K562 (cell line): ENCODE data around the gene RPS6KA4. TPM values are rescaled to one million over a fixed set of nuclear protein-coding genes. Genes with fewer than 3 reads are reported as not detected.

Source experiments
- ATAC-seq: fragments of 200-7000 bp; cut with Tn5 transposase; 3 replicates; pipeline ENCODE4 v1.9.1; 2020; ENCODE audit warnings: moderate library complexity
- BruUV-seq: library from RNA; stranded (reverse); fragments of 400-500 nt; replicated peaks from 2 replicates; lab custom pipeline; 2021; lab: Mats Ljungman, UMichigan
- CTCF ChIA-PET: fragments of 300-600 bp; formaldehyde crosslinking; extraction: SDS; loops from one replicate; lab custom pipeline; 2021; ENCODE audit warnings: low intra/inter-chr PET ratio; lab: Yijun Ruan, JAX
- POLR2A ChIA-PET: fragments of 300-600, 350-650 bp; sonication (Branson Sonifier 250); formaldehyde crosslinking; extraction: SDS; loops from one replicate; lab custom pipeline; 2021; ENCODE audit warnings: antibody characterized with exemption, inconsistent platforms; lab: Yijun Ruan, JAX
- DNase-seq, 4 experiments: peaks; one replicate each; pipeline versions ENCODE4 v3.0.0 to v3.0.0-alpha.2; 2011 to 2018; ENCODE audit warnings: low spot score in 3 of 4, mixed read lengths in 3 of 4; ENCODE audit errors: extremely low read depth in 1 of 4
- FAIRE-seq: peaks from 2 replicates; lab custom pipeline; 2011; peaks lifted over from hg19 to GRCh38; lab: Jason Lieb, UNC
- H2AFZ ChIP-seq: 2 replicates; pipeline ENCODE4 v1.6.0; 2011; ENCODE audit warnings: low read depth, low read length, control low read depth, inconsistent platforms
- H3K27ac ChIP-seq: fragments of 200-600 bp; 3 replicates; pipeline ENCODE4 v1.8.0; 2011; ENCODE audit warnings: low read depth, mild to moderate bottlenecking, control low read depth, inconsistent platforms, low read length, moderate library complexity, mixed read lengths; ENCODE audit errors: extremely low read depth
- H3K27me3 ChIP-seq, 2 experiments: fragments of 300-600 bp in 1 of 2; 2 replicates in 1 of 2; 3 replicates in 1 of 2; pipeline versions ENCODE4 v1.6.0 to v1.8.0; 2011; ENCODE audit warnings: inconsistent platforms in 2 of 2, low read length in 2 of 2, mild to moderate bottlenecking in 1 of 2, mixed read lengths in 1 of 2, moderate library complexity in 1 of 2; ENCODE audit not compliant: control insufficient read depth in 2 of 2, insufficient read depth in 2 of 2
- H3K36me3 ChIP-seq: fragments of 300-600 bp; 3 replicates; pipeline ENCODE4 v1.8.0; 2011; ENCODE audit warnings: mild to moderate bottlenecking, low read length, inconsistent platforms; ENCODE audit not compliant: control insufficient read depth, insufficient read depth
- H3K4me1 ChIP-seq, 2 experiments: fragments of 200-600 bp in 1 of 2; replicated peaks in 1 of 2; 2 replicates in 1 of 2; 3 replicates in 1 of 2; pipeline versions ENCODE4 v1.5.1 to v1.8.0; 2011; ENCODE audit warnings: inconsistent platforms in 2 of 2, low read length in 2 of 2, mild to moderate bottlenecking in 1 of 2, mixed read lengths in 1 of 2, moderate library complexity in 1 of 2; ENCODE audit not compliant: control insufficient read depth in 2 of 2, insufficient read depth in 2 of 2
- H3K4me2 ChIP-seq: 2 replicates; pipeline ENCODE4 v1.6.1; 2011; ENCODE audit warnings: low read length, control low read depth, inconsistent platforms, mixed read lengths; ENCODE audit not compliant: insufficient read depth
- H3K4me3 ChIP-seq: fragments of 200-600 bp; sonication (generic), shearing (Covaris generic); 2 replicates; pipeline ENCODE4 v1.5.1; 2016; ENCODE audit warnings: control low read depth, inconsistent platforms
- H3K79me2 ChIP-seq: fragments of 200-600 bp; 3 replicates; pipeline ENCODE4 v1.8.0; 2011; ENCODE audit warnings: low read length, inconsistent platforms; ENCODE audit not compliant: control insufficient read depth, insufficient read depth
- H3K9ac ChIP-seq, 2 experiments: 2 replicates each; pipeline versions ENCODE4 v1.6.0 to v1.6.1; 2011; ENCODE audit warnings: low read depth in 2 of 2, low read length in 2 of 2, control low read depth in 1 of 2, inconsistent platforms in 1 of 2, mild to moderate bottlenecking in 1 of 2, mixed read lengths in 1 of 2; ENCODE audit not compliant: insufficient read depth in 1 of 2
- H3K9me1 ChIP-seq: one replicate; pipeline ENCODE4 v1.6.0; 2011; ENCODE audit warnings: inconsistent platforms, mild to moderate bottlenecking, low read length, moderate library complexity; ENCODE audit not compliant: control insufficient read depth, insufficient read depth
- H3K9me3 ChIP-seq: replicated peaks from 2 replicates; pipeline ENCODE4 v1.5.1; 2011; ENCODE audit warnings: low read depth, low read length, inconsistent platforms; ENCODE audit not compliant: control insufficient read depth, insufficient read depth
- H4K20me1 ChIP-seq: replicated peaks from 2 replicates; pipeline ENCODE4 v1.6.1; 2011; ENCODE audit warnings: low read length, inconsistent platforms, mixed read lengths; ENCODE audit not compliant: control insufficient read depth, insufficient read depth
- GABPB1 ChIP-seq: sonication (generic); formaldehyde crosslinking; IDR thresholded peaks from 2 replicates; pipeline ENCODE4 v1.8.0; 2022; ENCODE audit warnings: mild to moderate bottlenecking, missing genetic modification reagents
- KAT7 ChIP-seq: sonication (generic); formaldehyde crosslinking; IDR thresholded peaks from 2 replicates; pipeline ENCODE4 v1.8.0; 2022; ENCODE audit warnings: missing genetic modification reagents, mild to moderate bottlenecking, borderline replicate concordance
- SPI1 ChIP-seq: IDR thresholded peaks from 2 replicates; pipeline ENCODE4 v1.6.1; 2011; ENCODE audit warnings: low read depth, low read length, control low read depth, borderline replicate concordance
- ZKSCAN1 ChIP-seq: fragments of 150-350 bp; IDR thresholded peaks from 2 replicates; pipeline ENCODE4 v1.6.1; 2016; ENCODE audit warnings: low read depth, low read length
- WGBS: fragments of 100-300 bp; shearing (Covaris generic); methylation state at CpG from one replicate; pipeline ENCODE4 v1.1.6; 2016; ENCODE audit warnings: low coverage, mixed read lengths; ENCODE audit not compliant: insufficient coverage; ENCODE audit errors: missing lambda C conversion rate; 5-methylcytosine and 5-hydroxymethylcytosine counted together
- in situ Hi-C: fragments of 300-500 bp; cut with MboI; formaldehyde crosslinking; loops from 4 replicates; pipeline ENCODE4 v1.15.0; 2018; ENCODE audit warnings: inconsistent platforms, mixed read lengths
- intact Hi-C: fragments of 100-400 bp; cut with micrococcal nuclease; formaldehyde crosslinking; loops from 2 replicates; pipeline ENCODE4 v1.14.2; 2022
- polyA plus RNA-seq, 8 experiments: library from polyadenylated mRNA; depleted of rRNA in 4 of 8; stranded (reverse) in 5 of 8; unstranded in 3 of 8; fragments of >200 nt; fragmentation: Nextera tagmentation in 2 of 8; fragmentation: Illumina TruSeq in 1 of 8; extraction: Ambion mirVana in 2 of 8; extraction: Trizol in 1 of 8; gene quantifications; 2 replicates each; pipeline versions ENCODE4 v1.2.1 to v1.2.3, GENCODE V29; 2011 to 2014; ENCODE audit warnings: inconsistent platforms in 1 of 8, missing spikeins in 1 of 8
- total RNA-seq, 7 experiments: library from RNA; depleted of rRNA in 6 of 7; stranded (reverse); fragments of >200 nt in 6 of 7; fragmentation: Illumina TruSeq in 2 of 7; extraction: Trizol in 2 of 7; gene quantifications; 2 replicates each; pipeline versions ENCODE4 v1.2.1 to v1.2.3, GENCODE V29; 2011 to 2021; ENCODE audit warnings: low replicate concordance in 1 of 7

RPS6KA4 gene
- total and polyA plus RNA-seq, 9 of the 15 experiments (the other 6 are each of a cell fraction or from before 2014, with no cell fraction given) = 0.15 to 23.8 (median 9.8) TPM

DNA sequence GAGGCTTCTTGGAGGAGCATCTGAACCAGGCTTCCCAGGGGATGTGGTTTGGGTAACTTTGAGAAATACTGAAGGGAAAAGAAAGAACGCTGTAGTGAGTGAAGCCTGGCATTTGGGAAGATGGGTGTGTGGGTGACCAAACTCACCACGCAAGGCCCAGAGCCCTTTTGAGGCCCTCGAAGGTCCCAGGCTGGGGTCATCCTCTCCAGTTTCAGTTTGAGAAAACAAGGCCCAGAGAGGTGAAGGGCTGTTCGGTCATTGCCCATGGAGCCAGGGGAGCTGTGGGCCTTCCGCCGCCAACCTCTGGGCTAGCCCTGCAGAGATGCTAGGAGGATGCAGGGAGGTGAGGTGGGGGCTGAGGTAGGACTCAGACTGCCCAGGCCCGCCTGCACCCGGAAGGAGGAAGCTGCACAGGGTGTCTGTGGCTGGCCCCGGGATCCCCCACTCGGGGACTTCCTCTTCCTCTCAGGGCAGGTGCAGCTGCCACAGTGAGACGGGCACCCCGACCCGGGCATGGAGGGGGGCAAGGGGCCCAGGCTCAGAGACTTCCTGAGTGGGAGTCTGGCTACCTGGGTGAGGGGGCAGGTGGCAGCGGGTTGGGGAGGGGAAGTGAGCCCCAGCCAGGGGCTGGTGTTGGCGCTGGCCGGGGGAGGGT is 19.1 kb upstream of the RPS6KA4 start, which contains the start of gene CCDC88B:
Gene CCDC88B, plus strand, starts transcription at position 451 of the 655 bp plus-strand sequence. Its CDS starts 63 bp downstream, at position 514.
- Histone ChIP-seq H3K27ac (no peak within 1 kb of the TSS; the same call in 2 of the 3 replicates), H3K4me2 (peak within 1 kb of the TSS; percentile 75), H3K4me3 (peak within 1 kb of the TSS; percentile 28), H3K9me1 (no peaks in the 10 kb centered on the region), H3K36me3 (no peaks in the 10 kb centered on the region), H3K79me2 (no peaks in the 10 kb centered on the region), H4K20me1 (no peaks in the 10 kb centered on the region; the same call in 1 of the 2 replicates), H3K9ac (peak within 1 kb of the TSS; percentile 36 to 77; a peak in 3 of 4 replicates), H2AFZ (peak within 1 kb of the TSS; percentile 86), H3K9me3 (no peaks in the 10 kb centered on the region), H3K27me3 (no peaks in the 10 kb centered on the region), H3K4me1 (peaks cover 33 to 68% of the 10 kb centered on the region in 2 experiments)
- in situ Hi-C loops = no loop called here
- ChIA-PET POLR2A (interaction anchor here (1.4 kb wide), 2 partner anchors 16 to 22 kb away, joined by 3 to 4 read pairs; partner anchors contain the start of genes PRDX5 and TRMT112), CTCF (no interaction called here)
- TF ChIP-seq GABPB1 = peak; percentile 33; the same call in 1 of the 2 replicates
- peak; percentile 55; the same call in 1 of the 2 replicates for TF ChIP-seq SPI1
- no peak for TF ChIP-seq ZKSCAN1
- 0 out of 2 replicates have a peak, but pooled peaks have one; percentile 38 for TF ChIP-seq KAT7
- ATAC-seq (no peak), DNase-seq (no peak), FAIRE-seq (no peak)
- intact Hi-C loops = no loop called here
- BruUV-seq = no TSS peak
- 55% methylated on average over 16 of the region's 16 CpGs for WGBS
